Measurements from ENCODE around the gene CCDC200. TPM values are rescaled to one million over a fixed set of nuclear protein-coding genes. Genes with fewer than 3 reads are reported as not detected.
"Not testable (repeated sequence)": the region's sequence is repeated elsewhere in the genome, so short reads cannot be mapped to it uniquely, and the experiment has no call there.

The CCDC200 gene
- not detected in 2 replicates for total RNA-seq (2012; rRNA removed)

DNA sequence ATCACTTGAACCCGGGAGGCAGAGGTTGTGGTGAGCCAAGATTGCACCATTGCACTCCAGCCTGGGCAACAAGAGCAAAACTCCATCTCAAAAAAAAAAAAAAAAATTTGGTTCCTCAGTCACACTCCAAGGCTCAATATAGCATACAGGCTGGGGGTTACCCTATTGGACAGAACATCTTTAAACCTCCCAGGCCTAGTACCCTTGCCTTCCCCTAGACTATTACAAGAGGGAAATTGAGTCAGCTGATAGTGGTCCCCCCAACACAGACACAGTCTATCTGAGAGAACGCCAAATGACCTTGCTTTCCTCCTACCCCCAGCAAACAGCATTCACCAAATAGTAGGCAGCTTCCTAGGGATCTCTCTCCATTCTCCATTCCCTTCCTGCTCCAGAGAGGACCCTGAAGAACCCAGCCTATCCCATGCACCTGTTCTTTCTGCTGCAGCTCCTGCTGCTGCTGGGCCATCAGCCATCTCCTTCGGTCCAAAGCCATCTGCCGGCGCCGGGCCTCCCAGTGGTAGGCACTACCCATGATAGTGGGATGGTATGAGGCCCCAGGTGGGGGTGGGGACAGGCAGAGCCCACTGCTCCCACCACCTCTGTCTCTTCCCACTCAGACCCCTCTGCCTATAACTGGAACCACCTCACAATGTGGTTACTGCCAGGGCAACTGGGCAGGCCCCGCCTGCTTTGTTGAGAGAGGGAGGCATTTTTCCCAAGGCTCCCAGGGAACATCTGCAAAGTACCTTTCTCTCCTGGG is at the start of gene CCDC200:
Gene CCDC200, minus strand, starts transcription at position 604 of the 763 bp plus-strand sequence. Its CDS starts 69 bp downstream, at position 535.
- H3K27me3 ChIP-seq (ENCODE audit: control insufficient read depth, insufficient read depth, low read length); H3K9ac ChIP-seq (ENCODE audit: low read depth, low read length); H3K4me1 ChIP-seq (ENCODE audit: control insufficient read depth, insufficient read depth, low read length); H3K4me3 ChIP-seq (ENCODE audit: low read length); H3K9me3 ChIP-seq (replicated peaks; ENCODE audit: low read length); H3K4me2 ChIP-seq (ENCODE audit: low read length): not testable (repeated sequence)
- peaks cover 19% of the 10 kb centered on the region for H3K36me3 ChIP-seq (ENCODE audit: insufficient read depth, low read length)

DNA sequence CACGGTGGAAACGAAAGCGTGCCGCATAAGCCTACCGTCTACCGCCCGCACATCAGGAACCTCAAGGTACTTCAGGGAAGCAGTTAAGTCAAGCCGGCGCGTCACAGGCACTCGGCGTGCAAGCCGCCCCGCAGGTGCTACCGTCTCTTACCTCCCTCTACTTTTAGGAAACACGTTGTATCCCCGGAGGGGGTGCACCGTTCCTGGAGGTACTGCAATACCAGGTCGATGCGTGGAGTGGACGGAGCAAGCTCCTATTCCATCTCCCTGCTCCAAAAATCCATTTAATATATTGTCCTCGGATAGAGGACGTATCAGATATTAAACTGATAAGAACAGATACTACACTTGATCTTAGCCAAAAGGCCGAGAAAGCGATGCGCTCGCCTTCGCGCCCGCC is 44.5 kb upstream of the CCDC200 start:
- not testable (repeated sequence) for H3K4me1 ChIP-seq (ENCODE audit: control insufficient read depth, insufficient read depth, low read length); H3K4me2 ChIP-seq (ENCODE audit: low read length); H3K36me3 ChIP-seq (ENCODE audit: insufficient read depth, low read length); H3K9ac ChIP-seq (ENCODE audit: low read depth, low read length); H3K27me3 ChIP-seq (ENCODE audit: control insufficient read depth, insufficient read depth, low read length); H3K4me3 ChIP-seq (ENCODE audit: low read length); H3K9me3 ChIP-seq (replicated peaks; ENCODE audit: low read length)

DNA sequence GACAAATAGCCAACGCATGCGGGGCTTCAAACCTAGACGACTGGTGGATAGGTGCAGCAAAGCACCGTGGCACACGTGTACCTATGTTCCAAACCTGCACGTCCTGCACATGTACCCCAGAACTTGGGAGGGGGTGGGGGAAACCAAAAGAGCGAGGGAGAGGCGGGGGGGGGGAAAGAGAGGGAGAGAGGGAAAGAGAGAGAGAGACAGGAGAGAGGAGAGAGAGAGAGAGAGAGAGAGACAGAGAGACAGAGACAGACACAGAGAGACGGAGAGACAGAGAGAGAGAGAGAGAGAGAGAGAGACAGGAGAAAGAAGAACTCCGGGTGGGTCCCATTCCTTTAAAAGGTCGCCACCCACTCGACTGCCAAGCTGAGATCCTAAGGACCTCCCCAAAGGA is 44.1 kb upstream of the CCDC200 start:
- H3K4me1 ChIP-seq (ENCODE audit: control insufficient read depth, insufficient read depth, low read length); H3K9me3 ChIP-seq (replicated peaks; ENCODE audit: low read length); H3K4me3 ChIP-seq (ENCODE audit: low read length); H3K9ac ChIP-seq (ENCODE audit: low read depth, low read length); H3K36me3 ChIP-seq (ENCODE audit: insufficient read depth, low read length); H3K4me2 ChIP-seq (ENCODE audit: low read length); H3K27me3 ChIP-seq (ENCODE audit: control insufficient read depth, insufficient read depth, low read length): not testable (repeated sequence)

DNA sequence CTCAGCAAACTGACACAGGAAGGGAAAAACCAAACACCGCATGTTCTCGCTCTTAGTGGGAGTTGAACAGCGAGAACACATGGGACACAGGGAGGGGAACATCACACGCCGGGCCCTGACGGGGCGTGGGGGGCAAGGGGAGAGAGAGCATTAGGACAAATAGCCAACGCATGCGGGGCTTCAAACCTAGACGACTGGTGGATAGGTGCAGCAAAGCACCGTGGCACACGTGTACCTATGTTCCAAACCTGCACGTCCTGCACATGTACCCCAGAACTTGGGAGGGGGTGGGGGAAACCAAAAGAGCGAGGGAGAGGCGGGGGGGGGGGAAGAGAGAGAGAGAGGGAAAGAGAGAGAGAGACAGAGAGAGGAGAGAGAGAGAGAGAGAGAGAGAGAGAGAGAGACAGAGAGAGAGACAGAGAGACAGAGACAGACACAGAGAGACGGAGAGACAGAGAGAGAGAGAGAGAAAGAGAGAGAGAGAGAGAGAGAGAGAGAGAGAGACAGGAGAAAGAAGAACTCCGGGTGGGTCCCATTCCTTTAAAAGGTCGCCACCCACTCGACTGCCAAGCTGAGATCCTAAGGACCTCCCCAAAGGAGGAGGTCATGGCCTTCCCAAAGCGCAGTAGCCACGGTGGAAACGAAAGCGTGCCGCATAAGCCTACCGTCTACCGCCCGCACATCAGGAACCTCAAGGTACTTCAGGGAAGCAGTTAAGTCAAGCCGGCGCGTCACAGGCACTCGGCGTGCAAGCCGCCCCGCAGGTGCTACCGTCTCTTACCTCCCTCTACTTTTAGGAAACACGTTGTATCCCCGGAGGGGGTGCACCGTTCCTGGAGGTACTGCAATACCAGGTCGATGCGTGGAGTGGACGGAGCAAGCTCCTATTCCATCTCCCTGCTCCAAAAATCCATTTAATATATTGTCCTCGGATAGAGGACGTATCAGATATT is 42.4 kb upstream of the CCDC200 start:
- H3K4me3 ChIP-seq (ENCODE audit: low read length); H3K4me1 ChIP-seq (ENCODE audit: control insufficient read depth, insufficient read depth, low read length); H3K4me2 ChIP-seq (ENCODE audit: low read length): not testable (repeated sequence)

DNA sequence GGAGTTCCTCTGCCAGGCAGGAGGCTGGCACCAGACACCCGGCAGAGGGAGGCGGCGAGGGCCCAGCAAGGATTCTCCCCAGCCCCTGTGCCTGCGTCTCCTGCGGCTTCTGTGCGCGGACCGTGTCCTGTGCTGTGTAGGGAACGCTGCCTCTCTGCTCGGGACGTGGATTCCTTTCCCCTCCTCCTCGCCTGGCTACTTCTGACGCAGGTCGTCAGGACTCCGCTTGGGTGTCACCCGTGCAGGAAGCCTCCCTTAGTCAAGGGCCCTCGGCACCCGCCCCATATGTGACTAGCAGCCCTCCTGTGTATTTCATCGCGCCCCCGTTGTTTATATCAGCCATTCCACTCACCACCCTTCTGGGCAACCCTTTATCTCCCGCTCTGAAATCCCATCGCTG is 18.0 kb upstream of the CCDC200 start:
- not testable (repeated sequence) for H3K27me3 ChIP-seq (ENCODE audit: control insufficient read depth, insufficient read depth, low read length); H3K4me1 ChIP-seq (ENCODE audit: control insufficient read depth, insufficient read depth, low read length); H3K4me2 ChIP-seq (ENCODE audit: low read length); H3K36me3 ChIP-seq (ENCODE audit: insufficient read depth, low read length); H3K4me3 ChIP-seq (ENCODE audit: low read length); H3K9me3 ChIP-seq (replicated peaks; ENCODE audit: low read length); H3K9ac ChIP-seq (ENCODE audit: low read depth, low read length)

More for the DNA sequence above, 42.4 kb upstream of the CCDC200 start:
- not testable (repeated sequence) for H3K36me3 ChIP-seq (ENCODE audit: insufficient read depth, low read length); H3K9ac ChIP-seq (ENCODE audit: low read depth, low read length); H3K27me3 ChIP-seq (ENCODE audit: control insufficient read depth, insufficient read depth, low read length); H3K9me3 ChIP-seq (replicated peaks; ENCODE audit: low read length)

DNA sequence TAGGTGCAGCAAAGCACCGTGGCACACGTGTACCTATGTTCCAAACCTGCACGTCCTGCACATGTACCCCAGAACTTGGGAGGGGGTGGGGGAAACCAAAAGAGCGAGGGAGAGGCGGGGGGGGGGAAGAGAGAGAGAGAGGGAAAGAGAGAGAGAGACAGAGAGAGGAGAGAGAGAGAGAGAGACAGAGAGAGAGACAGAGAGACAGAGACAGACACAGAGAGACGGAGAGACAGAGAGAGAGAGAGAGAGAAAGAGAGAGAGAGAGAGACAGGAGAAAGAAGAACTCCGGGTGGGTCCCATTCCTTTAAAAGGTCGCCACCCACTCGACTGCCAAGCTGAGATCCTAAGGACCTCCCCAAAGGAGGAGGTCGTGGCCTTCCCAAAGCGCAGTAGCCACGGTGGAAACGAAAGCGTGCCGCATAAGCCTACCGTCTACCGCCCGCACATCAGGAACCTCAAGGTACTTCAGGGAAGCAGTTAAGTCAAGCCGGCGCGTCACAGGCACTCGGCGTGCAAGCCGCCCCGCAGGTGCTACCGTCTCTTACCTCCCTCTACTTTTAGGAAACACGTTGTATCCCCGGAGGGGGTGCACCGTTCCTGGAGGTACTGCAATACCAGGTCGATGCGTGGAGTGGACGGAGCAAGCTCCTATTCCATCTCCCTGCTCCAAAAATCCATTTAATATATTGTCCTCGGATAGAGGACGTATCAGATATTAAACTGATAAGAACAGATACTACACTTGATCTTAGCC is 12.4 kb upstream of the CCDC200 start:
- H3K27me3 ChIP-seq (ENCODE audit: control insufficient read depth, insufficient read depth, low read length); H3K9ac ChIP-seq (ENCODE audit: low read depth, low read length); H3K9me3 ChIP-seq (replicated peaks; ENCODE audit: low read length): not testable (repeated sequence)

DNA sequence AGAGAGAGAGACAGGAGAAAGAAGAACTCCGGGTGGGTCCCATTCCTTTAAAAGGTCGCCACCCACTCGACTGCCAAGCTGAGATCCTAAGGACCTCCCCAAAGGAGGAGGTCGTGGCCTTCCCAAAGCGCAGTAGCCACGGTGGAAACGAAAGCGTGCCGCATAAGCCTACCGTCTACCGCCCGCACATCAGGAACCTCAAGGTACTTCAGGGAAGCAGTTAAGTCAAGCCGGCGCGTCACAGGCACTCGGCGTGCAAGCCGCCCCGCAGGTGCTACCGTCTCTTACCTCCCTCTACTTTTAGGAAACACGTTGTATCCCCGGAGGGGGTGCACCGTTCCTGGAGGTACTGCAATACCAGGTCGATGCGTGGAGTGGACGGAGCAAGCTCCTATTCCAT is 11.2 kb upstream of the CCDC200 start:
- H3K36me3 ChIP-seq (ENCODE audit: insufficient read depth, low read length); H3K27me3 ChIP-seq (ENCODE audit: control insufficient read depth, insufficient read depth, low read length); H3K9me3 ChIP-seq (replicated peaks; ENCODE audit: low read length); H3K9ac ChIP-seq (ENCODE audit: low read depth, low read length); H3K4me2 ChIP-seq (ENCODE audit: low read length); H3K4me3 ChIP-seq (ENCODE audit: low read length); H3K4me1 ChIP-seq (ENCODE audit: control insufficient read depth, insufficient read depth, low read length): not testable (repeated sequence)

More for the DNA sequence above, 12.4 kb upstream of the CCDC200 start:
- H3K4me2 ChIP-seq (ENCODE audit: low read length); H3K36me3 ChIP-seq (ENCODE audit: insufficient read depth, low read length); H3K4me1 ChIP-seq (ENCODE audit: control insufficient read depth, insufficient read depth, low read length); H3K4me3 ChIP-seq (ENCODE audit: low read length): not testable (repeated sequence)

DNA sequence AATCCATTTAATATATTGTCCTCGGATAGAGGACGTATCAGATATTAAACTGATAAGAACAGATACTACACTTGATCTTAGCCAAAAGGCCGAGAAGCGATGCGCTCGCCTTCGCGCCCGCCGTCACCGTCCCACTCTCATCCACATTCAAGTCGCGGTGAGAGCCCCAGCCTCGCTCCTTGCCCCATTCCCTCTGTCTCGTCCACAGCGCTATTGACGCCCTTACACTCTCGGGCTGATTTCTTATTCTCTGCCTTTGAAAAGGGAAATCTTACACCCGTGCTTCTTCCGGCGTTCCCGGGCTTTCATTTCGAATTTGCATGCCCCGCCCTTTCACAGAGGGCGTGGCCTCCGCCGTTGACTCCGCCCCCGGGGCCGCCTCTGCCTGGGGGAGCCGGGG is 5.5 kb upstream of the CCDC200 start, which contains the start of gene RNU2-1:
Gene RNU2-1, minus strand, starts transcription at position 101 of the 400 bp plus-strand sequence.
- H3K27me3 ChIP-seq (ENCODE audit: control insufficient read depth, insufficient read depth, low read length); H3K4me2 ChIP-seq (ENCODE audit: low read length); H3K4me3 ChIP-seq (ENCODE audit: low read length); H3K9me3 ChIP-seq (replicated peaks; ENCODE audit: low read length); H3K4me1 ChIP-seq (ENCODE audit: control insufficient read depth, insufficient read depth, low read length); H3K9ac ChIP-seq (ENCODE audit: low read depth, low read length); H3K36me3 ChIP-seq (ENCODE audit: insufficient read depth, low read length): not testable (repeated sequence)

DNA sequence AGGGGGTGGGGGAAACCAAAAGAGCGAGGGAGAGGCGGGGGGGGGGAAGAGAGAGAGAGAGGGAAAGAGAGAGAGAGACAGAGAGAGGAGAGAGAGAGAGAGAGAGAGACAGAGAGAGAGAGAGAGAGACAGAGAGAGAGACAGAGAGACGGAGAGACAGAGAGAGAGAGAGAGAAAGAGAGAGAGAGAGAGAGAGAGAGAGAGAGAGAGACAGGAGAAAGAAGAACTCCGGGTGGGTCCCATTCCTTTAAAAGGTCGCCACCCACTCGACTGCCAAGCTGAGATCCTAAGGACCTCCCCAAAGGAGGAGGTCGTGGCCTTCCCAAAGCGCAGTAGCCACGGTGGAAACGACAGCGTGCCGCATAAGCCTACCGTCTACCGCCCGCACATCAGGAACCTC is 4.8 kb upstream of the CCDC200 start:
- H3K36me3 ChIP-seq (ENCODE audit: insufficient read depth, low read length); H3K9ac ChIP-seq (ENCODE audit: low read depth, low read length); H3K4me2 ChIP-seq (ENCODE audit: low read length); H3K27me3 ChIP-seq (ENCODE audit: control insufficient read depth, insufficient read depth, low read length); H3K9me3 ChIP-seq (replicated peaks; ENCODE audit: low read length); H3K4me1 ChIP-seq (ENCODE audit: control insufficient read depth, insufficient read depth, low read length); H3K4me3 ChIP-seq (ENCODE audit: low read length): not testable (repeated sequence)

DNA sequence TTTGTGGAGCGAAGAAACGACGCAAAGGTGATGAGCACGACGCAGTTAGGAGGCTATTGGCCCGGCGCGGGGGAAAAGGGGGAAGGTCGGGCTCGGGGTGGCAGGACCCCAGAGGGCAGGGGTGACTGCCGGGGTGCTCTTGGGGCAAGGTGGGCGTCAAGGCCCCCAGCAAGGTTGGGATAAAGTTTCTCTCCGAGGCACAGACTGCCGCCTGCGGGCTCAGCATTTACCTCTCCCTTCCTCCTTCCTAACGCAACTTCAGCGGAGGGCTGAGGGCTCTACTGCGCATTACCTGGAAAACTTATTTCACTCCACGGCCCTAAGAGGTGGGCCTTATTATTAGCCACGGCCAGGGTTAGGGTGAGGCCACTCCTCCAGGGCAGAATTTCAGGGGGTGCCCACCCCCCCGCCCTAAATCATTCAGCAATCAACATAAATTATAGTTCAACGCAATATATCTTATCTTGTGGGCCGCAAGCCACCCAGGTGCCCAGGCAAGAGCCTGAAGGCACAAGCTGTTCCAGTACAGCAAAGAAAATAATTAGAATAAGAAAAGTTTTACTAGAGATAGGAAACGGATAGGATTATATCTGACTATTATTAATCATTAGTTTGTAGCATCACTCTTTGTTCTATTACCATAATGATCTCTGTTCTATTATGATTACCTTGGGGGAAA is 3.7 kb upstream of the CCDC200 start:
- peak overlapping the region; percentile 52 for H3K9ac ChIP-seq (ENCODE audit: low read depth, low read length)
- not testable (repeated sequence) for H3K9me3 ChIP-seq (replicated peaks; ENCODE audit: low read length); H3K4me3 ChIP-seq (ENCODE audit: low read length)

More for the DNA sequence above, 3.7 kb upstream of the CCDC200 start:
- H3K27me3 ChIP-seq (ENCODE audit: control insufficient read depth, insufficient read depth, low read length); H3K36me3 ChIP-seq (ENCODE audit: insufficient read depth, low read length); H3K4me1 ChIP-seq (ENCODE audit: control insufficient read depth, insufficient read depth, low read length): not testable (repeated sequence)
- peak overlapping the region; percentile 35 for H3K4me2 ChIP-seq (ENCODE audit: low read length)

All from skeletal muscle satellite cell (primary cell).